HCT116 (cell line): ENCODE results near the gene TNNT2. TPM values are rescaled to one million over a fixed set of nuclear protein-coding genes. Genes with fewer than 3 reads are reported as not detected.

Experiments used
- ATAC-seq: fragments of 200-7000 bp; cut with Tn5 transposase; 2 replicates; pipeline ENCODE4 v1.9.1; 2020; ENCODE audit warnings: mild to moderate bottlenecking, moderate library complexity
- BruUV-seq: library from RNA; stranded (reverse); fragments of 400-500 nt; replicated peaks from 2 replicates; lab custom pipeline; 2021; lab: Mats Ljungman, UMichigan
- CTCF ChIA-PET: fragments of 300-600 bp; sonication (Branson Sonifier 250); formaldehyde crosslinking; loops from one replicate; lab custom pipeline; 2021; ENCODE audit warnings: antibody characterized with exemption; lab: Charles Lee
- POLR2A ChIA-PET: fragments of 300-600, 350-600 bp; sonication (Branson Sonifier 250); formaldehyde crosslinking; loops from one replicate; lab custom pipeline; 2021; ENCODE audit warnings: antibody characterized with exemption; lab: Charles Lee
- RAD21 ChIA-PET, 2 experiments: fragments of 300-600 bp; sonication (Branson Sonifier 250); formaldehyde crosslinking; loops; one replicate each; lab custom pipeline; 2023; ENCODE audit warnings: low total read pairs in 2 of 2; ENCODE audit not compliant: uncharacterized antibody in 2 of 2, unreplicated experiment in 2 of 2, low non-redundant PET in 1 of 2; lab: Charles Lee
- DNase-seq: peaks from one replicate; pipeline ENCODE4 v3.0.0-alpha.2; 2010; ENCODE audit warnings: low read depth, low spot score
- H2AFZ ChIP-seq: fragments of 200-600 bp; shearing (Covaris generic), sonication (generic); 2 replicates; pipeline ENCODE4 v1.6.1; 2017; ENCODE audit warnings: low read depth, mixed run types, mixed read lengths, antibody characterized with exemption, low read length; ENCODE audit not compliant: poor library complexity, severe bottlenecking
- H3K27ac ChIP-seq: 2 replicates; pipeline ENCODE4 v1.5.1; 2012; ENCODE audit warnings: low read depth, low read length
- H3K27me3 ChIP-seq: fragments of 200-600 bp; sonication (generic); 2 replicates; pipeline ENCODE4 v1.6.1; 2016; ENCODE audit warnings: mixed run types, low read length, mixed read lengths; ENCODE audit not compliant: insufficient read depth
- H3K36me3 ChIP-seq, 2 experiments: fragments of 200-500 bp in 1 of 2; fragments of 200-600 bp in 1 of 2; sonication (Bioruptor generic) in 1 of 2; sonication (generic) in 1 of 2; 2 replicates each; pipeline versions ENCODE4 v1.5.1 to v1.6.1; 2014 to 2016; ENCODE audit warnings: low read length in 2 of 2, inconsistent platforms in 1 of 2, mixed read lengths in 1 of 2, mixed run types in 1 of 2; ENCODE audit not compliant: insufficient read depth in 2 of 2, control insufficient read depth in 1 of 2
- H3K4me1 ChIP-seq, 2 experiments: fragments of 200-600 bp in 1 of 2; sonication (generic) in 1 of 2; 2 replicates each; pipeline versions ENCODE4 v1.5.1 to v1.6.1; 2012 to 2017; ENCODE audit warnings: low read length in 2 of 2, inconsistent platforms in 1 of 2, mild to moderate bottlenecking in 1 of 2, mixed read lengths in 1 of 2, mixed run types in 1 of 2, moderate library complexity in 1 of 2; ENCODE audit not compliant: insufficient read depth in 2 of 2, control insufficient read depth in 1 of 2
- H3K4me2 ChIP-seq: fragments of 200-600 bp; sonication (generic); 2 replicates; pipeline ENCODE4 v1.6.1; 2017; ENCODE audit warnings: mixed run types, low read length, mixed read lengths
- H3K4me3 ChIP-seq, 2 experiments: fragments of 200-600 bp in 1 of 2; sonication (generic) in 1 of 2; replicated peaks in 1 of 2; 2 replicates each; pipeline ENCODE4 v1.5.1; 2011 to 2016; ENCODE audit warnings: low read length in 2 of 2, control low read depth in 1 of 2, low read depth in 1 of 2, mild to moderate bottlenecking in 1 of 2, mixed read lengths in 1 of 2, mixed run types in 1 of 2
- H3K79me2 ChIP-seq: fragments of 200-600 bp; sonication (generic); 2 replicates; pipeline ENCODE4 v1.6.1; 2017; ENCODE audit warnings: mild to moderate bottlenecking, mixed run types, low read length, moderate library complexity, mixed read lengths; ENCODE audit not compliant: insufficient read depth
- H3K9ac ChIP-seq: fragments of 200-600 bp; sonication (generic); 2 replicates; pipeline ENCODE4 v1.6.1; 2016; ENCODE audit warnings: low read length, mixed read lengths
- H3K9me2 ChIP-seq: fragments of 200-600 bp; sonication (generic), shearing (Covaris generic); 2 replicates; pipeline ENCODE4 v1.6.1; 2017; ENCODE audit warnings: mixed run types, mild to moderate bottlenecking, moderate library complexity; ENCODE audit not compliant: insufficient read depth
- H3K9me3 ChIP-seq, 2 experiments: fragments of 200-500 bp in 1 of 2; fragments of 200-600 bp in 1 of 2; sonication (Bioruptor generic) in 1 of 2; sonication (generic) in 1 of 2; 2 replicates each; pipeline ENCODE4 v1.6.1; 2014 to 2017; ENCODE audit warnings: low read length in 2 of 2, mixed read lengths in 2 of 2, inconsistent platforms in 1 of 2, low read depth in 1 of 2, mild to moderate bottlenecking in 1 of 2, mixed run types in 1 of 2, moderate library complexity in 1 of 2; ENCODE audit not compliant: control insufficient read depth in 1 of 2, insufficient read depth in 1 of 2
- H4K20me1 ChIP-seq: fragments of 200-600 bp; sonication (generic), shearing (Covaris generic); 2 replicates; pipeline ENCODE4 v1.6.1; 2017; ENCODE audit warnings: mixed run types, mild to moderate bottlenecking, moderate library complexity; ENCODE audit not compliant: insufficient read depth
- CEBPB ChIP-seq: IDR thresholded peaks from 2 replicates; pipeline ENCODE4 v1.6.1; 2012; ENCODE audit warnings: low read depth
- EGR1 ChIP-seq: IDR thresholded peaks from 2 replicates; pipeline ENCODE4 v1.6.1; 2012; ENCODE audit warnings: low read depth
- ELF1 ChIP-seq: IDR thresholded peaks from 2 replicates; pipeline ENCODE4 v1.6.1; 2012; ENCODE audit warnings: low read depth, borderline replicate concordance
- EZH2 ChIP-seq: fragments of 200-600 bp; sonication (generic); IDR thresholded peaks from 2 replicates; pipeline ENCODE4 v1.6.1; 2017; ENCODE audit warnings: antibody characterized with exemption, mixed run types
- EZH2phosphoT487 ChIP-seq: fragments of 200-600 bp; IDR thresholded peaks from 2 replicates; pipeline ENCODE4 v1.6.1; 2018; ENCODE audit warnings: antibody characterized with exemption, borderline replicate concordance
- JUND ChIP-seq: IDR thresholded peaks from 2 replicates; pipeline ENCODE4 v1.6.1; 2012
- POLR2A ChIP-seq: IDR thresholded peaks from 2 replicates; pipeline ENCODE4 v1.7.0; 2011; ENCODE audit warnings: borderline replicate concordance; ENCODE audit not compliant: insufficient read depth, insufficient read length; ENCODE audit errors: extremely low read depth
- POLR2AphosphoS5 ChIP-seq: IDR thresholded peaks from 2 replicates; pipeline ENCODE4 v1.6.1; 2011; ENCODE audit warnings: mild to moderate bottlenecking, low read depth, low read length, moderate library complexity
- SP1 ChIP-seq: IDR thresholded peaks from 2 replicates; pipeline ENCODE4 v1.6.1; 2012; ENCODE audit warnings: low read depth
- TCF7L2 ChIP-seq: IDR thresholded peaks from 2 replicates; pipeline ENCODE4 v1.7.0; 2011; ENCODE audit warnings: borderline replicate concordance, inconsistent platforms; ENCODE audit not compliant: insufficient read depth, insufficient read length; ENCODE audit errors: extremely low read depth
- ZFX ChIP-seq: fragments of 450-650 bp; IDR thresholded peaks from 2 replicates; pipeline ENCODE4 v1.6.1; 2017
- ZNF274 ChIP-seq: fragments of 200-500 bp; sonication (Bioruptor generic); IDR thresholded peaks from 2 replicates; pipeline ENCODE4 v1.6.1; 2014; ENCODE audit warnings: mild to moderate bottlenecking, low read depth, low read length, inconsistent platforms
- intact Hi-C: fragments of 100-400 bp; cut with micrococcal nuclease; formaldehyde crosslinking; loops from 2 replicates; pipeline ENCODE4 v1.10.0; 2022
- total RNA-seq: library from RNA; stranded (reverse); gene quantifications from one replicate; pipeline ENCODE4 v1.2.1, GENCODE V29; 2021; ENCODE audit not compliant: unreplicated experiment
- TF ChIP-seq, protein P1 (sequence below): IDR thresholded peaks from 2 replicates; pipeline ENCODE4 v1.6.1; 2012
- TF ChIP-seq, protein P2 (sequence below): IDR thresholded peaks from 2 replicates; pipeline ENCODE4 v1.6.1; 2011; ENCODE audit warnings: mild to moderate bottlenecking, low read length, moderate library complexity; ENCODE audit not compliant: insufficient replicate concordance; ENCODE audit errors: extremely low read depth
- TF ChIP-seq, protein P3 (sequence below): IDR thresholded peaks from 2 replicates; pipeline ENCODE4 v1.6.1; 2012; ENCODE audit warnings: low read depth

The TNNT2 gene
- total RNA-seq, 1 experiment from 2014 or later: 2.0 TPM

DNA sequence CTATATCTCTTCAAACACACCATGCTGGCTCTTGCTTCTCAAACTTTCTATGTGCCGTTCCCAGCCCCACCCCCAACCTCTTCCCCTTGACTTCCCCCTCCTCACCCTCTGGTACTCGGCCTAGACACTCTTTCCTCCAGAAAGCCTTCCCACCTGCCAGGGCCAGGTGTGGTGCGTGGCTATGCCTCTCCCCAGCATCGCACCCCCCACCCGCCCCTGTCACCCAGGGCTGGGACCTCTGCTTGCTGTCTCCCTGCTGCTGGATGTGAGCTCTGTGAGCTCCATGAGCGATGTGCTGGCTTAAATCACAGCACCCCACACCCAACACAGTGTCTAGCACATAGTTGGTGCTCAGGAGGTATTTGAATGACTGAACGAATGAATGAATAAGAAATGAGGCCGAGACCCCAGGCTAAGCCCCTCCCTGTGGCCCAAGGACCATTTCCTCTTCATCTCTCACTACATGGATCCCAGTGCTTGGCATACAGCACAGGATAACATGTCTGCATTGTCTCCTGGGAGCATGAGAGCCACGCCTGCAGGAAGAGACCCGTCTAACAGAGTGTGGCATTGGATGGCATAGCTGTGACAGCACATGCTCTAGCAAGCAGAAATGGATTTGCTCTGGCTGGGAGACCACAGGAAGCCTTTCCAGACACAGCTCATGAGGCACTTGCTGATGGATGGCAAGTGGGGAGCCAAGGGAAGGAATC is 19.7 kb downstream of the TNNT2 start:
- CTCF ChIA-PET: interaction anchor here (0.9 to 2.5 kb wide), 4 partner anchors 8 to 103 kb away, joined by 4 to 15 read pairs (median 6); no protein-coding TSS in a partner anchor
- DNase-seq (no peak), ATAC-seq (no peak)
- POLR2A ChIA-PET: no interaction called here
- H3K4me2 ChIP-seq: no peak overlapping the region
- H2AFZ ChIP-seq: no peak overlapping the region
- H3K9ac ChIP-seq: no peak overlapping the region
- TF ChIP-seq POLR2A (no peak), JUND (no peak), EGR1 (no peak), POLR2AphosphoS5 (no peak), EZH2phosphoT487 (no peak), TCF7L2 (no peak), EZH2 (no peak), SP1 (no peak), ZFX (no peak)
- TF ChIP-seq, protein P1, sequence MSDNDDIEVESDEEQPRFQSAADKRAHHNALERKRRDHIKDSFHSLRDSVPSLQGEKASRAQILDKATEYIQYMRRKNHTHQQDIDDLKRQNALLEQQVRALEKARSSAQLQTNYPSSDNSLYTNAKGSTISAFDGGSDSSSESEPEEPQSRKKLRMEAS: no peak
- H3K9me3 ChIP-seq: no peaks in the 10 kb centered on the region
- H4K20me1 ChIP-seq: no peaks in the 10 kb centered on the region
- H3K27ac ChIP-seq: no peak overlapping the region
- H3K79me2 ChIP-seq: no peaks in the 10 kb centered on the region
- H3K27me3 ChIP-seq: peaks cover 4% of the 10 kb centered on the region; the same call in 1 of the 2 replicates
- intact Hi-C loops: no loop called here
- no peak overlapping the region for H3K4me3 ChIP-seq
- RAD21 ChIA-PET: no interaction called here
- H3K9me2 ChIP-seq: no peaks in the 10 kb centered on the region
- no peaks in the 10 kb centered on the region for H3K36me3 ChIP-seq
- H3K4me1 ChIP-seq: no peaks in the 10 kb centered on the region; a peak in 1 of 4 replicates
- no TSS peak for BruUV-seq

DNA sequence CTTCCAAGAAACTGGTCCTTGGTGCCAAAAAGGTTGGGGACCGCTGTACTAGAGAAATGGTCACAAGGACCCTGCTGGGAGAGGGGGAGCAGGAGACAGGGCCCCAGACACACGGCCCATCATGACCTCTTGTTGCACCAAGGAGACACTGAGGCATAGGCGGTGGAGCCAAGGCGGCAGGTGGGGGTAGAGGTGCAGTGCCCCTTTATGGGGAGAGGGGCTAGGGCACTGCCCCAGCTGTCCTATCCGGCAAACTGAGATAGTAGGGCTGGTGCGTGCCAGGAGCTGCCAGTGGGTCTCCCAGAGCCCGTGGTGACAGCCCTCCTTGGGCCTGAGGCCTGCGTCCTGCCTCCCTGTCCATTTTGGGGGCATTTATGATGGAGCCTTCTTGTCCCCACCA is 20.3 kb downstream of the TNNT2 start:
- Histone ChIP-seq H3K27ac (no peak overlapping the region), H3K36me3 (no peaks in the 10 kb centered on the region), H3K9me3 (no peaks in the 10 kb centered on the region), H3K27me3 (0 out of 2 replicates have a peak, but pooled peaks cover under 1% of the 10 kb centered on the region), H3K4me2 (no peak overlapping the region), H3K4me3 (no peak overlapping the region), H2AFZ (no peak overlapping the region), H3K9me2 (no peaks in the 10 kb centered on the region), H3K9ac (no peak overlapping the region), H3K4me1 (no peaks in the 10 kb centered on the region; a peak in 1 of 4 replicates), H4K20me1 (no peaks in the 10 kb centered on the region), H3K79me2 (no peaks in the 10 kb centered on the region)
- BruUV-seq: no TSS peak
- ATAC-seq: no peak
- ChIA-PET POLR2A (no interaction called here), RAD21 (no interaction called here), CTCF (interaction anchor here (2.5 kb wide), 1 partner anchor 9 kb away, joined by 15 read pairs; no protein-coding TSS in a partner anchor)
- DNase-seq: no peak
- intact Hi-C loops: no loop called here
- TF ChIP-seq, protein P2, sequence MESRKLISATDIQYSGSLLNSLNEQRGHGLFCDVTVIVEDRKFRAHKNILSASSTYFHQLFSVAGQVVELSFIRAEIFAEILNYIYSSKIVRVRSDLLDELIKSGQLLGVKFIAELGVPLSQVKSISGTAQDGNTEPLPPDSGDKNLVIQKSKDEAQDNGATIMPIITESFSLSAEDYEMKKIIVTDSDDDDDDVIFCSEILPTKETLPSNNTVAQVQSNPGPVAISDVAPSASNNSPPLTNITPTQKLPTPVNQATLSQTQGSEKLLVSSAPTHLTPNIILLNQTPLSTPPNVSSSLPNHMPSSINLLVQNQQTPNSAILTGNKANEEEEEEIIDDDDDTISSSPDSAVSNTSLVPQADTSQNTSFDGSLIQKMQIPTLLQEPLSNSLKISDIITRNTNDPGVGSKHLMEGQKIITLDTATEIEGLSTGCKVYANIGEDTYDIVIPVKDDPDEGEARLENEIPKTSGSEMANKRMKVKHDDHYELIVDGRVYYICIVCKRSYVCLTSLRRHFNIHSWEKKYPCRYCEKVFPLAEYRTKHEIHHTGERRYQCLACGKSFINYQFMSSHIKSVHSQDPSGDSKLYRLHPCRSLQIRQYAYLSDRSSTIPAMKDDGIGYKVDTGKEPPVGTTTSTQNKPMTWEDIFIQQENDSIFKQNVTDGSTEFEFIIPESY: no peak
- no peak for TF ChIP-seq CEBPB
- no peak for TF ChIP-seq ELF1
- no peak for TF ChIP-seq ZFX
- TF ChIP-seq, protein P3, sequence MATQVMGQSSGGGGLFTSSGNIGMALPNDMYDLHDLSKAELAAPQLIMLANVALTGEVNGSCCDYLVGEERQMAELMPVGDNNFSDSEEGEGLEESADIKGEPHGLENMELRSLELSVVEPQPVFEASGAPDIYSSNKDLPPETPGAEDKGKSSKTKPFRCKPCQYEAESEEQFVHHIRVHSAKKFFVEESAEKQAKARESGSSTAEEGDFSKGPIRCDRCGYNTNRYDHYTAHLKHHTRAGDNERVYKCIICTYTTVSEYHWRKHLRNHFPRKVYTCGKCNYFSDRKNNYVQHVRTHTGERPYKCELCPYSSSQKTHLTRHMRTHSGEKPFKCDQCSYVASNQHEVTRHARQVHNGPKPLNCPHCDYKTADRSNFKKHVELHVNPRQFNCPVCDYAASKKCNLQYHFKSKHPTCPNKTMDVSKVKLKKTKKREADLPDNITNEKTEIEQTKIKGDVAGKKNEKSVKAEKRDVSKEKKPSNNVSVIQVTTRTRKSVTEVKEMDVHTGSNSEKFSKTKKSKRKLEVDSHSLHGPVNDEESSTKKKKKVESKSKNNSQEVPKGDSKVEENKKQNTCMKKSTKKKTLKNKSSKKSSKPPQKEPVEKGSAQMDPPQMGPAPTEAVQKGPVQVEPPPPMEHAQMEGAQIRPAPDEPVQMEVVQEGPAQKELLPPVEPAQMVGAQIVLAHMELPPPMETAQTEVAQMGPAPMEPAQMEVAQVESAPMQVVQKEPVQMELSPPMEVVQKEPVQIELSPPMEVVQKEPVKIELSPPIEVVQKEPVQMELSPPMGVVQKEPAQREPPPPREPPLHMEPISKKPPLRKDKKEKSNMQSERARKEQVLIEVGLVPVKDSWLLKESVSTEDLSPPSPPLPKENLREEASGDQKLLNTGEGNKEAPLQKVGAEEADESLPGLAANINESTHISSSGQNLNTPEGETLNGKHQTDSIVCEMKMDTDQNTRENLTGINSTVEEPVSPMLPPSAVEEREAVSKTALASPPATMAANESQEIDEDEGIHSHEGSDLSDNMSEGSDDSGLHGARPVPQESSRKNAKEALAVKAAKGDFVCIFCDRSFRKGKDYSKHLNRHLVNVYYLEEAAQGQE: no peak
- no peak for TF ChIP-seq TCF7L2
- no peak for TF ChIP-seq ZNF274
